NCI-H2081 (cell line): ENCODE measurements around the gene ANKRD45.
"Not testable (repeated sequence)": the region's sequence is repeated elsewhere in the genome, so short reads cannot be mapped to it uniquely, and the experiment has no call there.

ENCODE experiments used
- DNase-seq, 2 experiments: peaks; one replicate each; lab custom pipeline; 2025; lab: John Stamatoyannopoulos, UW

ANKRD45 gene

GRCh38 chr1:173572201-173572873 lies 97.3 kb downstream of the ANKRD45 start:
- DNase-seq, result no peak

- no peak for DNase-seq
Measured at GRCh38 chr1:173570370-173571007, 99.2 kb downstream of the ANKRD45 start.

- no peak for DNase-seq
Measured at GRCh38 chr1:173568483-173568882, 101.2 kb downstream of the ANKRD45 start.

GRCh38 chr1:173563846-173564245 lies 105.8 kb downstream of the ANKRD45 start:
- not testable (repeated sequence) for DNase-seq

- no peak for DNase-seq
Measured at GRCh38 chr1:173562813-173563212, 106.8 kb downstream of the ANKRD45 start.

- DNase-seq, result no peak
Measured at GRCh38 chr1:173561263-173561662, 108.4 kb downstream of the ANKRD45 start.

GRCh38 chr1:173560285-173560880 lies 109.3 kb downstream of the ANKRD45 start:
- DNase-seq, result no peak
